ENCODE results near the gene TALDO1. TPM values are rescaled to one million over a fixed set of nuclear protein-coding genes. Genes with fewer than 3 reads are reported as not detected.
"Not testable (repeated sequence)": the region's sequence is repeated elsewhere in the genome, so short reads cannot be mapped to it uniquely, and the experiment has no call there.

TALDO1 gene
- total RNA-seq, 2 donors from 2014 or later = 124 to 285 TPM

DNA sequence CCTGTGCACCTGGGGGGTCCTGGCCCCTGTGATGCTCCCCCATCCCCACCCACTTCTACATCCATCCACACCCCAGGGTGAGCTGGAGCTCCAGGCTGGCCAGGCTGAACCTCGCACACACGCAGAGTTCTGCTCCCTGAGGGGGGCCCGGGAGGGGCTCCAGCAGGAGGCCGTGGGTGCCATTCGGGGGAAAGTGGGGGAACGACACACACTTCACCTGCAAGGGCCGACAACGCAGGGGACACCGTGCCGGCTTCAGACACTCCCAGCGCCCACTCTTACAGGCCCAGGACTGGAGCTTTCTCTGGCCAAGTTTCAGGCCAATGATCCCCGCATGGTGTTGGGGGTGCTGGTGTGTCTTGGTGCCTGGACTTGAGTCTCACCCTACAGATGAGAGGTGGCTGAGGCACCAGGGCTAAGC, 20.0 kb upstream of the TALDO1 start:
- 86% methylated on average over 12 of the region's 12 CpGs for WGBS

DNA sequence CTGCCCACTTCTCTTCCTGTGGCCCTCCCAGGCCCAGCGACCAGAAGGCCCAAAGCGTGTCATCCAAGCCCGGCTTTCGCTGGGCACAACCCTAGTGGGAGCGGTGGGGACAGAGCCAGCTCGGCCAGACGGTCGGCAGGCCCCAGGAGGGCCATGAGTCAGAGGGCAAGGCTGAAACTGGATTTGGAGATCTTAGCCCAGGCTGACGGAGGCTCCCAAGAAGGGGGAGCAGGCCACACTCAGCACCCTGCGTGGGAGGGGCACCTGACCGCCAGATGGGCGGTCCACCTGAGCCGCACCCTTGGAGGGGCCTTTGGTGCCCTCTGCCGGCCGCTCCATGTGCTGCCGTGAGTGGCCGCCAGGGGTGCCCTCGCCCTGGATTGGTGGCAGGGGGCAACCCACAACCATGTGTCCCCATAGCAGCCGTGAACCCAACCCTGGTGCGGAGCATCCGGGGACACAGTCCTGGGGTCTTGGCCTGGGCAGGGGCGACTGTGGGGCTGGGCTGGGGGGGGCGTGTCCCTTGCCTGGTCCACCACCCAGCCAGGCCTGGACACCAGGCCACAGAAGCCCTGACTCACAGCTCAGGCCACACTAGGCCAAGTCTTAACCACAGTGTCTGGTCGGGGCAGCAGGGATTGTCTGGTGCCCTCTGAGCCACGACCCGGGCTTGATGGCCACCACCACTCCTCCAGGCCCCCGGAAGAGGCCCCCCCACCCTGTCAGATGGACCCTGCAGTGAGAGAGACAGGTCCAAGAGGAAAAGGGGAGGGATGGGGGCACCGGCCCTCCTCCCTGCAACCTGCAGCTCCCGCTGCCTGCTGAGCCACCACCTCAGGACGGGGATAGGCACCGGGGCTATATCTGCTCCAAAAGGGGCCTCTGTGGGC, 19.2 kb upstream of the TALDO1 start:
- TF ChIP-seq POLR2A (IDR thresholded peaks at IDR 0.05) (no peak), POLR2AphosphoS5 (IDR thresholded peaks at IDR 0.05) (peak; percentile 70)
- TF ChIP-seq, protein P1, sequence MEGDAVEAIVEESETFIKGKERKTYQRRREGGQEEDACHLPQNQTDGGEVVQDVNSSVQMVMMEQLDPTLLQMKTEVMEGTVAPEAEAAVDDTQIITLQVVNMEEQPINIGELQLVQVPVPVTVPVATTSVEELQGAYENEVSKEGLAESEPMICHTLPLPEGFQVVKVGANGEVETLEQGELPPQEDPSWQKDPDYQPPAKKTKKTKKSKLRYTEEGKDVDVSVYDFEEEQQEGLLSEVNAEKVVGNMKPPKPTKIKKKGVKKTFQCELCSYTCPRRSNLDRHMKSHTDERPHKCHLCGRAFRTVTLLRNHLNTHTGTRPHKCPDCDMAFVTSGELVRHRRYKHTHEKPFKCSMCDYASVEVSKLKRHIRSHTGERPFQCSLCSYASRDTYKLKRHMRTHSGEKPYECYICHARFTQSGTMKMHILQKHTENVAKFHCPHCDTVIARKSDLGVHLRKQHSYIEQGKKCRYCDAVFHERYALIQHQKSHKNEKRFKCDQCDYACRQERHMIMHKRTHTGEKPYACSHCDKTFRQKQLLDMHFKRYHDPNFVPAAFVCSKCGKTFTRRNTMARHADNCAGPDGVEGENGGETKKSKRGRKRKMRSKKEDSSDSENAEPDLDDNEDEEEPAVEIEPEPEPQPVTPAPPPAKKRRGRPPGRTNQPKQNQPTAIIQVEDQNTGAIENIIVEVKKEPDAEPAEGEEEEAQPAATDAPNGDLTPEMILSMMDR (IDR thresholded peaks at IDR 0.05) = peak; percentile 94 to 99 (median 97)
- H3K4me3 ChIP-seq = no peak overlapping the region
- WGBS = 48% methylated on average over 23 of the region's 31 CpGs
- peaks cover 13% of the 10 kb centered on the region for H3K4me1 ChIP-seq (replicated peaks)
- no peaks in the 10 kb centered on the region for H3K27me3 ChIP-seq (replicated peaks; ENCODE audit: insufficient read depth)
- no peaks in the 10 kb centered on the region for H3K36me3 ChIP-seq
- DNase-seq (ENCODE audit: low spot score) = peak; percentile 80
- peak overlapping the region in 1 of 2 donors; percentile 4 for H3K27ac ChIP-seq
- intact Hi-C loops (cut with DNase I) = no loop called here
- H3K9me3 ChIP-seq = no peaks in the 10 kb centered on the region

More for the DNA sequence above, 20.0 kb upstream of the TALDO1 start:
- Histone ChIP-seq H3K36me3 (no peaks in the 10 kb centered on the region), H3K4me1 (replicated peaks) (peaks cover 13% of the 10 kb centered on the region), H3K27ac (peak overlapping the region in 1 of 2 donors; percentile 4), H3K4me3 (no peak overlapping the region), H3K27me3 (replicated peaks; ENCODE audit: insufficient read depth) (no peaks in the 10 kb centered on the region), H3K9me3 (no peaks in the 10 kb centered on the region)
- no peak for DNase-seq (ENCODE audit: low spot score)
- intact Hi-C loops (cut with DNase I) = no loop called here
- TF ChIP-seq POLR2A (IDR thresholded peaks at IDR 0.05) (no peak), POLR2AphosphoS5 (IDR thresholded peaks at IDR 0.05) (no peak)

DNA sequence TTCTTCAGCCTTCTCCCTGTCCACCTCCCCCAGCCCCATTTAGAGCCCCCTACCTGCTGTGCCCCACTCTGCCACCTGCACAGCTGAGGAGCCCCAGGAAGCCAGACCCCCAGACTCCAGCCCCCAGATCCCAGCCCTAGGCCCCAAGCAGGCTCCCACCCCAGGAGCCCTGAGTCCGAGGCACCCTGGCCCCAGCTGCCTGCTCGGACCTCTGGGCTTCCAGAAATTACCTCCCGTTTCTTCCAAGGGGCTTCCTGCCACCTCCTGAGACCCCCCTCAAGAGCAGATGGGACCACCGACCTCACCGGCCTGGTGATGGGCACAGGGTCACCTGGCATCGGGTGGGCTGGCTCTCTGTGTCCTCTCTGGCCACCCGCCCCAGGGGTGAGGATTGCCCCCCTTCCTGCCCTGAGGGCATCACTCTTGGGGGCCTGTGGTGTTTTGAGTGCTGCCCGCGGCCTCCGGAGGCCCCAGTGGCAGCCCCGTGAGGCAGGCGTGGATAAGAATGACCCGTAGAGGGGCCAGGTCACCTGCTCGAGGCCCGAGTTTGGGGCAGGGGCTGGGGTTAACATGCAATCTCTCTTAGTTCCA, 18.3 kb upstream of the TALDO1 start:
- intact Hi-C loops (cut with DNase I) = no loop called here
- H3K4me1 ChIP-seq (replicated peaks) = peaks cover 13% of the 10 kb centered on the region
- H3K27me3 ChIP-seq (replicated peaks; ENCODE audit: insufficient read depth) = no peaks in the 10 kb centered on the region
- 72% methylated on average over 15 of the region's 15 CpGs for WGBS
- H3K4me3 ChIP-seq = no peak overlapping the region
- TF ChIP-seq POLR2AphosphoS5 (IDR thresholded peaks at IDR 0.05) (no peak), POLR2A (IDR thresholded peaks at IDR 0.05) (no peak)
- TF ChIP-seq, protein P1 (IDR thresholded peaks at IDR 0.05) = no peak
- no peak overlapping the region for H3K27ac ChIP-seq
- no peak for DNase-seq (ENCODE audit: low spot score)
- H3K36me3 ChIP-seq = no peaks in the 10 kb centered on the region
- H3K9me3 ChIP-seq = no peaks in the 10 kb centered on the region

DNA sequence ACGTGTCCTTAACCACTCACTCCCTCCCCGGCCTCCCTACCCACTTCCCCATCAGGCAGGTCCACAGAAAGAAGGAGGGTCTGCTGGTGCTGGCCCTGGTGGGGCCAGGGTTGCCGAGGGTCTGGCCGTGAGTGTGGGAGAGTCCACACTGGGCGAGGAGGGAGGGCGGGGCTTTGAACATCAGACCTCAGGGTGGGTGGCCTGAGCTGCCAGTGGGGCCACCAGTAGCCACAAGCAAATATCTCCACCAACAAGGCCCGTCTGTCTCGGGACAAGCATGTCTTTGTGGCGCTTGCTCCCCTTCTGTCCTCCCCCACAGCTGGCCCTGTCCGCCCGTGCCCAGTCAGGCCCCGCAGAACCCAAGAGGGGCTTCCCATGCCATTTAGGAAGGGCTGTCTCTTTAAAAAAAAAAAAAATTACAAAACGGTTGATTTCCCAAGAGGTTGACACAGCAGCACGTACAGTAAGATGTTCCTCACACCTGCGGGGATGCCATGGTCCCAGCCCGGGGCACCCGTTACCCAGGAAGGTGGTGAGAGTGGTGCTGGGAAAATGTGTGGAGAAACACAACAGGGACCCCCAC, 17.7 kb upstream of the TALDO1 start:
- DNase-seq (ENCODE audit: low spot score) = no peak
- WGBS = 42% methylated on average over 17 of the region's 17 CpGs
- no peak overlapping the region for H3K4me3 ChIP-seq

DNA sequence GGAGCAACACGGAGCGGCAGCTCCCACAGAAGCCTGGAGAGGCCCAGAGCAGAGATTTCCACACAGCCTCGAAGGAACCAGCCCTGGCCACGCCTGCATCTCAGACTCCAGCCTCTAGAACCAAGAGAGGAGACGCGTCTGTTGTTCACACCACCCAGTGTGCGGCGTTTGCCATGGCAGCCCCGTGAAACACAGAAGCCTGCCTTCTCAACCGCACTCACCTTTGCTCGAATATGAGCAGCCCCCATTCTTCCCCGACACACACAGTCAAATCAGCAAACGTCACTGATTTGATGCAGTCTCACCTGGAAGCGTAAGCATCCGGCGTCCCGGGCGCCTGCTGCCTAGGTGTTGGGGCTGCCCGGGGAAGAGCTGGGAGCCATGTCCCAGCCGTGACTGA, 14.2 kb upstream of the TALDO1 start:
- 78% methylated on average over 20 of the region's 20 CpGs for WGBS
- no peak for DNase-seq (ENCODE audit: low spot score)
- Histone ChIP-seq H3K9me3 (no peaks in the 10 kb centered on the region), H3K27ac (no peak overlapping the region), H3K36me3 (no peaks in the 10 kb centered on the region), H3K4me1 (replicated peaks) (no peaks in the 10 kb centered on the region), H3K27me3 (replicated peaks; ENCODE audit: insufficient read depth) (no peaks in the 10 kb centered on the region), H3K4me3 (no peak overlapping the region)
- TF ChIP-seq POLR2AphosphoS5 (IDR thresholded peaks at IDR 0.05) = no peak
- no peak for TF ChIP-seq POLR2A (IDR thresholded peaks at IDR 0.05)
- TF ChIP-seq, protein P1 (IDR thresholded peaks at IDR 0.05) = no peak
- intact Hi-C loops (cut with DNase I) = no loop called here

More for the DNA sequence above, 17.7 kb upstream of the TALDO1 start:
- no peaks in the 10 kb centered on the region for H3K9me3 ChIP-seq
- TF ChIP-seq POLR2A (IDR thresholded peaks at IDR 0.05) (no peak), POLR2AphosphoS5 (IDR thresholded peaks at IDR 0.05) (no peak)
- TF ChIP-seq, protein P1 (IDR thresholded peaks at IDR 0.05) = no peak
- H3K4me1 ChIP-seq (replicated peaks) = peaks cover 13% of the 10 kb centered on the region
- intact Hi-C loops (cut with DNase I) = no loop called here
- no peak overlapping the region for H3K27ac ChIP-seq
- H3K27me3 ChIP-seq (replicated peaks; ENCODE audit: insufficient read depth) = no peaks in the 10 kb centered on the region
- H3K36me3 ChIP-seq = no peaks in the 10 kb centered on the region

DNA sequence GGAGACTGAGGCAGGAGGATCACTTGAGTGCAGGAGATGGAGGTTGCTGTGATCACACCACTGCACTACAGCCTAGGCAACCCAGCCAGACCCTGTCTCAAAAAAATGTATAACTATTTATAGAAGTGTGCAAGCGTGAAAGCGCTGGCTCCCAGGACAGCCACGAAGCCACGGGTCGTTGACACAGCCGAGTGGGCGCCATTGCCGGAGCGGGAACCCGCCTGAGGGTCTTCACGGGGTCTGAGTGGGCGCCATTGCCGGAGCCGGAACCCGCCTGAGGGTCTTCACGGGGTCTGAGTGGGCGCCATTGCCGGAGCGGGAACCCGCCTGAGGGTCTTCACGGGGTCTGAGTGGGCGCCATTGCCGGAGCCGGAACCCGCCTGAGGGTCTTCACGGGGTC, 12.7 kb upstream of the TALDO1 start:
- H3K4me3 ChIP-seq; intact Hi-C loops (cut with DNase I); DNase-seq (ENCODE audit: low spot score); H3K4me1 ChIP-seq (replicated peaks); H3K9me3 ChIP-seq; H3K27me3 ChIP-seq (replicated peaks; ENCODE audit: insufficient read depth); H3K27ac ChIP-seq; H3K36me3 ChIP-seq: not testable (repeated sequence)
- 93% methylated on average over 15 of the region's 26 CpGs for WGBS

All from prostate gland (tissue), 2 donors.